ENCODE data around the gene CNOT11. TPM values are rescaled to one million over a fixed set of nuclear protein-coding genes. Genes with fewer than 3 reads are reported as not detected.

CNOT11 gene
- 10 to 100 TPM; 61.2 to 62.6 TPM for total RNA-seq

GRCh38 chr2:101252408-101253012 lies at the start of gene CNOT11:
Gene CNOT11, plus strand, starts transcription at chr2:101252886. Its CDS starts 79 bp downstream, at chr2:101252965.

GRCh38 chr2:101308432-101309210 lies 55.9 kb downstream of the CNOT11 start, which contains the start of gene RNF149:
Gene RNF149, minus strand, starts transcription at chr2:101308701. Its CDS starts 113 bp downstream, at chr2:101308588.

Small RNAs within 50 kb of the gene (microRNA-seq; reads per million reads assigned to microRNA genes)
- 2.7 reads per million, percentile 12 among the genes with 10 or more reads in this experiment for gene MIR5696 (ENCODE audit: borderline microRNAs expressed, borderline replicate concordance)

Other genes with a start within 250 kb of the CNOT11 start
- under 1 TPM; 0.58 to 0.67 TPM for gene TBC1D8, start 101.5 kb upstream of the CNOT11 start, total RNA-seq
- 100 to 1,000 TPM; 105 to 107 TPM for gene RNF149, start 55.8 kb downstream of the CNOT11 start, total RNA-seq
- gene CREG2, start 134.6 kb downstream of the CNOT11 start, total RNA-seq = 1 to 10 TPM in 1 of 2 experiments, under 1 TPM in 1; 0.43 to 1.1 TPM
- 1 to 10 TPM in 1 of 2 experiments, under 1 TPM in 1; 0.73 to 1.0 TPM for gene RFX8, start 222.2 kb downstream of the CNOT11 start, total RNA-seq